ENCODE measurements around the gene GPR12. TPM values are rescaled to one million over a fixed set of nuclear protein-coding genes. Genes with fewer than 3 reads are reported as not detected.

GPR12 gene
- total RNA-seq, 1 experiment from 2014 or later: not detected

- H3K9me3 ChIP-seq (ENCODE audit: low read length): no peaks in the 10 kb centered on the region
- no peaks in the 10 kb centered on the region for H3K79me2 ChIP-seq (ENCODE audit: low read length)
- H3K9ac ChIP-seq (ENCODE audit: low read length): no peak overlapping the region
- H3K4me3 ChIP-seq (ENCODE audit: low read length): no peak overlapping the region
- H3K9me2 ChIP-seq (replicated peaks; ENCODE audit: insufficient read depth, low read length): no peaks in the 10 kb centered on the region
- no peak overlapping the region for H3K4me2 ChIP-seq (ENCODE audit: low read depth, low read length, poor library complexity, severe bottlenecking)
- no peak overlapping the region for H2AFZ ChIP-seq (ENCODE audit: low read length)
- H4K20me1 ChIP-seq (ENCODE audit: insufficient read depth, low read depth, low read length): no peaks in the 10 kb centered on the region
- DNase-seq: no peak
- no peaks in the 10 kb centered on the region for H3K36me3 ChIP-seq (ENCODE audit: insufficient read depth, low read length)
- no peak overlapping the region for H3K27ac ChIP-seq (ENCODE audit: low read length)
- H3K4me1 ChIP-seq (ENCODE audit: low read length): peaks cover 12% of the 10 kb centered on the region
- peaks cover 2% of the 10 kb centered on the region; the same call in 1 of the 2 replicates for H3K27me3 ChIP-seq (ENCODE audit: low read length)
These were observed 19.8 kb upstream of the GPR12 start for GRCh38 chr13:26780411-26780810.

- Histone ChIP-seq H3K27me3 (ENCODE audit: low read length) (peaks cover 2% of the 10 kb centered on the region; the same call in 1 of the 2 replicates), H3K9ac (ENCODE audit: low read length) (no peak overlapping the region), H3K4me3 (ENCODE audit: low read length) (no peak overlapping the region), H3K4me2 (ENCODE audit: low read depth, low read length, poor library complexity, severe bottlenecking) (no peak overlapping the region), H2AFZ (ENCODE audit: low read length) (no peak overlapping the region), H3K36me3 (ENCODE audit: insufficient read depth, low read length) (no peaks in the 10 kb centered on the region), H3K79me2 (ENCODE audit: low read length) (no peaks in the 10 kb centered on the region), H3K9me2 (replicated peaks; ENCODE audit: insufficient read depth, low read length) (no peaks in the 10 kb centered on the region), H3K4me1 (ENCODE audit: low read length) (peaks cover 3% of the 10 kb centered on the region), H3K9me3 (ENCODE audit: low read length) (no peaks in the 10 kb centered on the region), H4K20me1 (ENCODE audit: insufficient read depth, low read depth, low read length) (no peaks in the 10 kb centered on the region), H3K27ac (ENCODE audit: low read length) (no peak overlapping the region)
- DNase-seq: no peak
These were observed 18.7 kb upstream of the GPR12 start for GRCh38 chr13:26779321-26779720.

DNA sequence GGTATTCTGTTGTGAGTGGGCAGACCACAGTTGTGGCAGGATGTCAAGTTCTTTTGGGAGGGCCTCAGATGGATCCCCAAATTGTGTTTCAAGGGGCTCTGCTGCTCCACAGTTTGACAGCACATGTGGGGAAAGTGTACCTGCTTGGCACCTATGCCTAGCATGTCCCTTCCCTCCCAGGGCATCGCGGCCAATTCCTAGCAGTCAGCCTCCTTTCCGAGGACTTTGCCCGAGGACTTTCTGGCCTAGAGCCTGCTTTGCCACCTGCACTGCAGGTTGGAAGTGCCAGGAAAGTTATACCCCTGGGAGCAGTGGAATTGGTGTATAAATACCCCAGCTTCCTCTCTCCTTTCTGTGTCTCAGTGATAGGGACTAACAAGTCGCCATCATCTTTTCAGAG, 11.9 kb upstream of the GPR12 start:
- no peak for DNase-seq

DNA sequence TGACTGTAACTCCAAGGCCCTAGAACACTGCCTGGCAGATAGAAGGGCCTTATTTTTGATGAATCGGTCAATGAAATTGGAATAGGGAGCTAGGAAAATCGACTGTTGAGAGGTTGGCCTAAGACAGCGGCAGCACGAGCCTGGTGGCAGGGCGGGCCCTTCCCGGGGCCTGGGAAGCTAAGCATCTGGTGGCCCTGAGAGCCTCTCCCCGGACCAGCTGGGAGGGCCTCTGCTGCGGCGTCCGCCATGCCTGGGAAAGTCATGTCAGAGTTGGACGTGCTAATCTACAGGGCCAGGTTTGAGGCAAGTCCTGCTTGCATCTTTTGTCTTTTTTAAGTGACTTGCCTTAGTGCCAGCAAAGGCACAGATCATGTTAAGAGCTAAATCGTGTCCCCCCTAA, 11.2 kb upstream of the GPR12 start:
- no peaks in the 10 kb centered on the region for H3K79me2 ChIP-seq (ENCODE audit: low read length)
- no peak for DNase-seq
- no peaks in the 10 kb centered on the region for H3K36me3 ChIP-seq (ENCODE audit: insufficient read depth, low read length)
- no peaks in the 10 kb centered on the region for H3K27me3 ChIP-seq (ENCODE audit: low read length)
- no peaks in the 10 kb centered on the region for H3K9me3 ChIP-seq (ENCODE audit: low read length)
- H3K4me3 ChIP-seq (ENCODE audit: low read length): no peak overlapping the region
- no peaks in the 10 kb centered on the region for H4K20me1 ChIP-seq (ENCODE audit: insufficient read depth, low read depth, low read length)
- H3K27ac ChIP-seq (ENCODE audit: low read length): no peak overlapping the region
- H3K4me1 ChIP-seq (ENCODE audit: low read length): peaks cover 5% of the 10 kb centered on the region
- no peak overlapping the region for H3K9ac ChIP-seq (ENCODE audit: low read length)
- no peaks in the 10 kb centered on the region for H3K9me2 ChIP-seq (replicated peaks; ENCODE audit: insufficient read depth, low read length)
- no peak overlapping the region for H2AFZ ChIP-seq (ENCODE audit: low read length)
- H3K4me2 ChIP-seq (ENCODE audit: low read depth, low read length, poor library complexity, severe bottlenecking): no peak overlapping the region

More for the DNA sequence above, 11.9 kb upstream of the GPR12 start:
- Histone ChIP-seq H3K27me3 (ENCODE audit: low read length) (no peaks in the 10 kb centered on the region), H2AFZ (ENCODE audit: low read length) (no peak overlapping the region), H3K79me2 (ENCODE audit: low read length) (no peaks in the 10 kb centered on the region), H3K27ac (ENCODE audit: low read length) (no peak overlapping the region), H3K9me3 (ENCODE audit: low read length) (no peaks in the 10 kb centered on the region), H3K4me3 (ENCODE audit: low read length) (no peak overlapping the region), H3K4me1 (ENCODE audit: low read length) (peaks cover 5% of the 10 kb centered on the region), H3K9ac (ENCODE audit: low read length) (no peak overlapping the region), H3K4me2 (ENCODE audit: low read depth, low read length, poor library complexity, severe bottlenecking) (no peak overlapping the region), H4K20me1 (ENCODE audit: insufficient read depth, low read depth, low read length) (no peaks in the 10 kb centered on the region), H3K9me2 (replicated peaks; ENCODE audit: insufficient read depth, low read length) (no peaks in the 10 kb centered on the region), H3K36me3 (ENCODE audit: insufficient read depth, low read length) (no peaks in the 10 kb centered on the region)

DNA sequence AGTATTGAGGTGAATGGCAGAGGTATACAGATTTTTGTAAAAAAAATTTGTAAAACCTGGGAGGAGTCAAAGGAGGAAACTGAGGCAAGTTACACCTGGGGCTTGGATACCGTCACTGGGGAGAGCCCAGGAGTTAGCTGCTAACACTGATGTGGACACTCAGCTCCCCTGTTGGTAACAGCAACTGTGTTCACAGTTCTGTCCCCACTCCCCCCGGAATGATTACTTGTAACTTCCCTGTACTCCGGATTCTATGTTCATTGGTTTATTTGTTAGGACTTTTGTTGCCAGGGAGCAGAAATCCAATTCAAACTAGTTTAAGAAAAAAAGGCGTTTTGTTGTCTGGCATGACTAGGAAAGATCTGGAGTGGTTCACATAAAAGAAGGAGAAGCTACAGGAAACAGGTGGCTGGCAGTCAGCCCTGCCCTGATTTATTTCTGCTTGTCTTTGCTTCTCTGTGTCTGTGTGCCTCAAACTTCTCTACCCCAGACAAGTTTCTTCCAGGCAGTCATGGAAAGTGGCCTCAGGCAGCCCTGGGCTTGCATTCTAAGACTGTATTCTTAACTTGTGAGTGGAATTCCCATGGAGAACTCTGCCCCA, 2.3 kb upstream of the GPR12 start:
- no peak overlapping the region for H3K27ac ChIP-seq (ENCODE audit: low read length)
- no peak for DNase-seq
- H3K9me2 ChIP-seq (replicated peaks; ENCODE audit: insufficient read depth, low read length): no peaks in the 10 kb centered on the region
- no peaks in the 10 kb centered on the region for H3K36me3 ChIP-seq (ENCODE audit: insufficient read depth, low read length)
- H3K9ac ChIP-seq (ENCODE audit: low read length): no peak overlapping the region
- no peak overlapping the region for H2AFZ ChIP-seq (ENCODE audit: low read length)
- no peaks in the 10 kb centered on the region for H4K20me1 ChIP-seq (ENCODE audit: insufficient read depth, low read depth, low read length)
- H3K79me2 ChIP-seq (ENCODE audit: low read length): no peaks in the 10 kb centered on the region
- H3K4me2 ChIP-seq (ENCODE audit: low read depth, low read length, poor library complexity, severe bottlenecking): no peak overlapping the region
- no peaks in the 10 kb centered on the region for H3K9me3 ChIP-seq (ENCODE audit: low read length)
- H3K4me1 ChIP-seq (ENCODE audit: low read length): no peaks in the 10 kb centered on the region
- H3K27me3 ChIP-seq (ENCODE audit: low read length): no peaks in the 10 kb centered on the region
- H3K4me3 ChIP-seq (ENCODE audit: low read length): no peak overlapping the region

DNA sequence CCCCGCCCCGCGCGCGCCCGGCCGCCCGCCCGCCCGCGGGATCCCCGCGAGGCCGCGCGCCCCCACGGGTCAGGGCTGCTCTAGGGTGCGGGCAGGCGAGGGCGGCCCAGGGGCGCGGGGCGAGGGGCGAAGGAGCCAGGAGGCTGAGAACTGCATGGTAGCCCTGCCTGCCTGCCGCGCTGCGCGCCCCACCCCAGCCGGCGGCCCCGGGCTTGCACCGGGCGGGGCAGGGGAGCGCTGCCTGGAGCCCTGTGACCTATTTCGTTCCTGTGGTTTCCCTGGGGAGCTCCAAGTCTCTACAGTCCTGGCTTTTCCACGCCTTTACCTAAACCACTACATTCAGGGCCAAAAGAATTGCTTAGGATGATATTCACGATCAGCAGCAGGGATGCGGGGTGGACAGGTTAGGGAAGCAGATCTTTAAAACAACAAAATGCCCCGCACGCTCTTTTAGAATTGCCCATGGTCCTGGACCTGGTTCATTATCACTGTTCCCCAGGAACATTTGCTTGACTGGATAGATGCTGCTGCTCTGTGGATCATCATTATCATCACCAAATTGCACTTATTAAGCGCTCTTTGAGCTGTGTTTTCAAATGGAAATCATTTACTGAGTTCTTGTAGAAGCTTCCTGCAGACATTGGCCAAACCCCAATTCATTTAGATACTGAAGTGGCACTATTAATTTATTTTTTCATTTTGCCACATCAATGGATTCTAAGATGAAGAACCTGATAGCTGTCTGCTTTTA, 421 bp upstream of the GPR12 start:
- H3K79me2 ChIP-seq (ENCODE audit: low read length): no peaks in the 10 kb centered on the region
- H3K27me3 ChIP-seq (ENCODE audit: low read length): no peaks in the 10 kb centered on the region
- no peak for DNase-seq
- H3K36me3 ChIP-seq (ENCODE audit: insufficient read depth, low read length): no peaks in the 10 kb centered on the region
- H2AFZ ChIP-seq (ENCODE audit: low read length): no peak overlapping the region
- no peaks in the 10 kb centered on the region for H3K9me3 ChIP-seq (ENCODE audit: low read length)
- no peak overlapping the region for H3K4me3 ChIP-seq (ENCODE audit: low read length)
- H3K9me2 ChIP-seq (replicated peaks; ENCODE audit: insufficient read depth, low read length): no peaks in the 10 kb centered on the region
- H3K9ac ChIP-seq (ENCODE audit: low read length): no peak overlapping the region
- no peak overlapping the region for H3K4me2 ChIP-seq (ENCODE audit: low read depth, low read length, poor library complexity, severe bottlenecking)
- no peaks in the 10 kb centered on the region for H3K4me1 ChIP-seq (ENCODE audit: low read length)
- H3K27ac ChIP-seq (ENCODE audit: low read length): no peak overlapping the region
- H4K20me1 ChIP-seq (ENCODE audit: insufficient read depth, low read depth, low read length): no peaks in the 10 kb centered on the region

- no peak overlapping the region for H3K4me3 ChIP-seq (ENCODE audit: low read length)
- H4K20me1 ChIP-seq (ENCODE audit: insufficient read depth, low read depth, low read length): no peaks in the 10 kb centered on the region
- no peaks in the 10 kb centered on the region for H3K36me3 ChIP-seq (ENCODE audit: insufficient read depth, low read length)
- H3K4me1 ChIP-seq (ENCODE audit: low read length): no peaks in the 10 kb centered on the region
- no peak overlapping the region for H3K9ac ChIP-seq (ENCODE audit: low read length)
- H3K27me3 ChIP-seq (ENCODE audit: low read length): no peaks in the 10 kb centered on the region
- DNase-seq: no peak
- H3K9me2 ChIP-seq (replicated peaks; ENCODE audit: insufficient read depth, low read length): no peaks in the 10 kb centered on the region
- no peaks in the 10 kb centered on the region for H3K79me2 ChIP-seq (ENCODE audit: low read length)
- H3K4me2 ChIP-seq (ENCODE audit: low read depth, low read length, poor library complexity, severe bottlenecking): no peak overlapping the region
- no peaks in the 10 kb centered on the region for H3K9me3 ChIP-seq (ENCODE audit: low read length)
- no peak overlapping the region for H3K27ac ChIP-seq (ENCODE audit: low read length)
- no peak overlapping the region for H2AFZ ChIP-seq (ENCODE audit: low read length)
These were observed 1.2 kb downstream of the GPR12 start for GRCh38 chr13:26759249-26759906.

DNA sequence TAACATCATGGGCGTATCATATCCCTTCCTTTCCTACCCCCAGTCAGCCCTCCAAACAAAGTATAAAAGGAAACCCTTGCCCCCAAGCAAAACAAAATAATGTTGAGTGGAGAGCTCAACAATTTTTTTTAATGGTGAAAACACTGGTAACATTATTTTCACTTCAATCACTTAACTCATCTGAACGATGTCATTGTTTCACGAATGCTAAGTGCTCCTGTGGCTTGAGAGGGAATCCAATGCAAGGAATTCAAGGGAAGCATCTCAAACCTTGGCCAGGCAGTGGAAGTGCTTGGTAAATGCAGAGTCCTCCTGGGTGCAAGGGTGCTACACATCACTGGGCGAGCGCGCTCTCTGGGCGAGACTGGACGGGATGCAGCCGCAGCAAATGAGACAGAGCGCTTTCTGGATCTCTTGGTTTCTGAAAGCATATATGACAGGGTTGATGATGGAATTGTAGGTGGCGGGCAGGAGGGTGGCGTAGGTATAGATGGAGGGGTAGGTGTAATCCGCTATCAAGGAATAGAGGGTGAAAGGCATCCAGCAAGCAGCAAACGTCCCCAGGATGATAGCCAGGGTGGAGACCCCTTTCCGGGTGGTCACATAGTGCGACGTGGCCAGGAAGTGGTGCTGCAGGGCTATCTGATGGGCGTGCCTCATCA, 2.0 kb downstream of the GPR12 start:
- no peaks in the 10 kb centered on the region for H3K36me3 ChIP-seq (ENCODE audit: insufficient read depth, low read length)
- no peak overlapping the region for H3K27ac ChIP-seq (ENCODE audit: low read length)
- no peaks in the 10 kb centered on the region for H4K20me1 ChIP-seq (ENCODE audit: insufficient read depth, low read depth, low read length)
- no peak overlapping the region for H3K4me3 ChIP-seq (ENCODE audit: low read length)
- H3K9ac ChIP-seq (ENCODE audit: low read length): no peak overlapping the region
- H2AFZ ChIP-seq (ENCODE audit: low read length): no peak overlapping the region
- H3K27me3 ChIP-seq (ENCODE audit: low read length): no peaks in the 10 kb centered on the region
- no peak overlapping the region for H3K4me2 ChIP-seq (ENCODE audit: low read depth, low read length, poor library complexity, severe bottlenecking)
- H3K4me1 ChIP-seq (ENCODE audit: low read length): no peaks in the 10 kb centered on the region
- H3K79me2 ChIP-seq (ENCODE audit: low read length): no peaks in the 10 kb centered on the region
- no peak for DNase-seq
- H3K9me2 ChIP-seq (replicated peaks; ENCODE audit: insufficient read depth, low read length): no peaks in the 10 kb centered on the region
- H3K9me3 ChIP-seq (ENCODE audit: low read length): no peaks in the 10 kb centered on the region
